Measurements from ENCODE around the gene ONECUT1. TPM values are rescaled to one million over a fixed set of nuclear protein-coding genes. Genes with fewer than 3 reads are reported as not detected.

Gene ONECUT1
- total RNA-seq, 2 experiments from 2014 or later = not detected

DNA sequence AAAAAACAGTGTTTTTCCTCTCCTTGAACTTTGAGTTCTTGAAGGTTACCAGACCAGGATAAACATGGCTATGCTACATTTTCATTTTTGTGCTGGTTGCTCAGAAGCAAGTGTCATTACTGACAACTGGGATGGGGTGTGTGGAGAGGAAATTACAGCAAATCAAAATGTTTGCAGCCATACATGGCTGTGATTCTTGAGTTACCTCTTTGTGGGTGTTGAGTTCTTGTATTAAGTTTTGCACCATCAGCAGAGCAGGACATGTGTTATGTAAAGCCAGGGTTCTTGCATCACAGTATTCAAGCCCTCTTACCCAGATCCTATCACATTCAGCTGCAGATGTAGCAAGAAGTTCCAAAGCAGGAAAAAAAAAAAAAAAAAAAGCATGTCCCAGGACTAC, 57.0 kb downstream of the ONECUT1 start:
- no peaks in the 10 kb centered on the region for H3K27me3 Mint-ChIP-seq
- H3K36me3 Mint-ChIP-seq (ENCODE audit: low read depth) = no peaks in the 10 kb centered on the region
- no peak overlapping the region for H3K27ac Mint-ChIP-seq
- peaks cover 11% of the 10 kb centered on the region for H3K4me1 Mint-ChIP-seq (ENCODE audit: low read depth)
- POLR2A ChIA-PET = no interaction called here
- ATAC-seq (no peak), DNase-seq (no peak)
- CTCF ChIA-PET = interaction anchor here (3.5 to 4.1 kb wide), 3 partner anchors 403 to 476 kb away, joined by 23 to 49 read pairs (median 24); no protein-coding TSS in a partner anchor
- TF ChIP-seq, protein P1, sequence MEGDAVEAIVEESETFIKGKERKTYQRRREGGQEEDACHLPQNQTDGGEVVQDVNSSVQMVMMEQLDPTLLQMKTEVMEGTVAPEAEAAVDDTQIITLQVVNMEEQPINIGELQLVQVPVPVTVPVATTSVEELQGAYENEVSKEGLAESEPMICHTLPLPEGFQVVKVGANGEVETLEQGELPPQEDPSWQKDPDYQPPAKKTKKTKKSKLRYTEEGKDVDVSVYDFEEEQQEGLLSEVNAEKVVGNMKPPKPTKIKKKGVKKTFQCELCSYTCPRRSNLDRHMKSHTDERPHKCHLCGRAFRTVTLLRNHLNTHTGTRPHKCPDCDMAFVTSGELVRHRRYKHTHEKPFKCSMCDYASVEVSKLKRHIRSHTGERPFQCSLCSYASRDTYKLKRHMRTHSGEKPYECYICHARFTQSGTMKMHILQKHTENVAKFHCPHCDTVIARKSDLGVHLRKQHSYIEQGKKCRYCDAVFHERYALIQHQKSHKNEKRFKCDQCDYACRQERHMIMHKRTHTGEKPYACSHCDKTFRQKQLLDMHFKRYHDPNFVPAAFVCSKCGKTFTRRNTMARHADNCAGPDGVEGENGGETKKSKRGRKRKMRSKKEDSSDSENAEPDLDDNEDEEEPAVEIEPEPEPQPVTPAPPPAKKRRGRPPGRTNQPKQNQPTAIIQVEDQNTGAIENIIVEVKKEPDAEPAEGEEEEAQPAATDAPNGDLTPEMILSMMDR (IDR thresholded peaks at IDR 0.05) = no peak
- no peaks in the 10 kb centered on the region for H3K9me3 Mint-ChIP-seq
- no peak overlapping the region for H3K4me3 Mint-ChIP-seq
- intact Hi-C loops (cut with micrococcal nuclease) = no loop called here

DNA sequence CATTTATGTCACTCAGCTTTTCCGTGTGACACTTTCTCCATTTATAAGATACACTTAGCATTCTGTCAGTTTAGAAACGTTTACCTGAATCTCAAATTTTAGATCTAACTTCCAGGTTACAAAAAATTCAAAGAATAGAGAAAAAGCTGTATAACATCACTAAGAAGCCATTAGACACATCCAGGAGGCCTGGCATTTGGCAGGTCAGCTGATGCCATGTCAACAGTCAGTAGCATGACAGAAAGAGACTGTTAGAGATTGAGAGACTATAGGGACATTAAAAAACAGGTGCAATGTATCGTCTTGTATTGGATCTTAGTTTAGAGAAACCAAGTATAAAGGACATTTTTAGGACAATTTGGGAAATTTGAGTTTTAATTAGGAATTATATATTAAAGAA, 57.6 kb downstream of the ONECUT1 start:
- CTCF ChIA-PET = interaction anchor here (1.1 to 4.1 kb wide), 2 partner anchors 476 to 479 kb away, joined by 3 to 24 read pairs; no protein-coding TSS in a partner anchor
- POLR2A ChIA-PET = no interaction called here
- H3K4me1 Mint-ChIP-seq (ENCODE audit: low read depth) = peaks cover 11% of the 10 kb centered on the region
- TF ChIP-seq, protein P1 (IDR thresholded peaks at IDR 0.05) = no peak
- H3K27ac Mint-ChIP-seq = no peak overlapping the region
- no peak for DNase-seq
- H3K27me3 Mint-ChIP-seq = no peaks in the 10 kb centered on the region
- ATAC-seq = no peak
- no peaks in the 10 kb centered on the region for H3K36me3 Mint-ChIP-seq (ENCODE audit: low read depth)
- H3K9me3 Mint-ChIP-seq = no peaks in the 10 kb centered on the region
- H3K4me3 Mint-ChIP-seq = no peak overlapping the region
- intact Hi-C loops (cut with micrococcal nuclease) = no loop called here

DNA sequence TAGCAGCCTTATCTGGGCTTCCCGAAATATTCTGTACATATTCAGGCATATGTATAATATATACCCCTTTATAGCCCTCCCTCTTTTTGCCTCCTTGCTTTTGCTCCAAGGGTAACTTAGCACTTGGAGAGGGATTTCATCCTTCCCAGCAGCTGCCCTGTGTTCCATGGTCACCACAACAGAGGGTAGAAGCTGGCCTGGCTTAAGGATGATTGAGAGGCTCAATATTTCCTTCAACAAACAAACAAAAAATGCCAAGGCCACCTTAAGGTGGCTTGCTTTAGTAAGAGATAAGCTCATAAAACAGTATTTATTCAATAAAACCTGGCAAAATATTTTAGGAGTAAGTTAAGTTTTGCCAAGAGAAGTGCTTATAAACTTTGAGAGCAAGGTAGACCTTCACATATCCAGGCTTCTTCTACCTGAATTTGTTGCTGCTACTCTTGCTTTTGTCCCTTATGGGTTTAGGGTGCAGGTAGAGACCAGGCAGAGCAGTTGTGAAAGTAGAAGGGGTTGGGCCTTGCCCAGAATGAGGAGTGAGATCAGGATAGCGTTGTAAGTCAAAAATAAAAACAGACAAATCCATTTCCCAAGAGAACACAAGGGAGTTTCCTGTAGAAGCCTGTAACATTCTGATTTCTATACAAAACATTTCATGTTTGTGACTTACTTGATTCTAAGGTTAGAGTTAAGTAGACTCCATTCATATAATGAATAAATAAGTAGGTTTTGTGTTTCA, 58.2 kb downstream of the ONECUT1 start:
- DNase-seq = no peak
- peaks cover 11% of the 10 kb centered on the region for H3K4me1 Mint-ChIP-seq (ENCODE audit: low read depth)
- intact Hi-C loops (cut with micrococcal nuclease) = loop anchor here (2.0 kb wide), 1 partner anchor 477 kb away; no protein-coding TSS in a partner anchor
- no peak for ATAC-seq
- H3K27ac Mint-ChIP-seq = no peak overlapping the region
- CTCF ChIA-PET = interaction anchor here (0.8 to 4.1 kb wide), 4 partner anchors 401 to 478 kb away, joined by 3 to 24 read pairs (median 4); no protein-coding TSS in a partner anchor
- H3K9me3 Mint-ChIP-seq = no peaks in the 10 kb centered on the region
- TF ChIP-seq, protein P1 (IDR thresholded peaks at IDR 0.05) = no peak
- no peak overlapping the region for H3K4me3 Mint-ChIP-seq
- POLR2A ChIA-PET = interaction anchor here (0.6 to 1.2 kb wide), 2 partner anchors 56 to 167 kb away, joined by 3 to 5 read pairs; no protein-coding TSS in a partner anchor
- no peaks in the 10 kb centered on the region for H3K36me3 Mint-ChIP-seq (ENCODE audit: low read depth)
- no peaks in the 10 kb centered on the region for H3K27me3 Mint-ChIP-seq

DNA sequence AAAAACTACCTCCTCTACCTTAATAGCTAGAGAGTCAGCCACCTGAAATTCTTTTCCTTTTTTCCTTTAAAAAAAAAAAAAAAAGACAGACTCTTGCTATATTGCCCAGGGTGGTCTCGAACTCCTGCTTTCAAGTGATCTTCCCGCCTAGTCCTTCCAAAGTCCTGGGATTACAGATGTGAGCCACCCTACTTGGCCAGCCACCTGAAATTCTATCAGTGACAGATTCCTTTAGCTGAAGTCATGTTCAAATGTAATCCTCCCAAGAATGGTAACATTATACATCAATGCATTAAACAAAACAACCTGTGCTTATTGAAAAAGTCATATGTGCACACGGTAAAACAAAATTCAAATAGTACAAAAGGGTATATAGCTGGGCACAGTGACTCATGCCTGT, 59.1 kb downstream of the ONECUT1 start:
- ATAC-seq = no peak
- POLR2A ChIA-PET = interaction anchor here (1.2 kb wide), 1 partner anchor 55 kb away, joined by 5 read pairs; no protein-coding TSS in a partner anchor
- Mint-ChIP-seq H3K4me3 (no peak overlapping the region), H3K27me3 (no peaks in the 10 kb centered on the region), H3K9me3 (no peaks in the 10 kb centered on the region), H3K4me1 (ENCODE audit: low read depth) (peaks cover 11% of the 10 kb centered on the region), H3K36me3 (ENCODE audit: low read depth) (no peaks in the 10 kb centered on the region), H3K27ac (no peak overlapping the region)
- DNase-seq = no peak
- TF ChIP-seq, protein P1 (IDR thresholded peaks at IDR 0.05) = no peak
- CTCF ChIA-PET = interaction anchor here (0.8 to 4.1 kb wide), 3 partner anchors 99 to 474 kb away, joined by 3 to 24 read pairs (median 4); no protein-coding TSS in a partner anchor
- intact Hi-C loops (cut with micrococcal nuclease) = loop anchor here (2.0 kb wide), 1 partner anchor 476 kb away; no protein-coding TSS in a partner anchor

DNA sequence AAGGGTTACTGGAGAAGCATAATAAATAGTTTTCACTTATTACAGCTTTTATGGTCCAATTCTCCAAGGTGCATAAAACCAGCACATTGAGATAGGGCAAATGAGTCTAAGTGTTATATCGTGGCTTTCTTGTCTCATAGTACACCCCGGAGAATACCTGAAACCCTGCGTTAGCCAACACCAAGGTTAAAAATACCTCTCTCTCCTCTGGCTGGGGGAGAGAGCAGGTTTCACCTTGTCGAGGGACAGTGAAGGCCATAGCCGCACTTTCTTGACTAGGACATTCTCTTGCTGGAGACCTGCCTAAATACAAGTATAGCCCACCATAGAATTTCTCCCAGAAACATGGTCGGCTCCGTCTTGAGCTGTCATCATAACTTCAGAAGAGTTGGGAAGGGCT, 59.5 kb downstream of the ONECUT1 start:
- ChIA-PET CTCF (interaction anchor here (0.9 to 4.1 kb wide), 2 partner anchors 99 to 474 kb away, joined by 3 to 24 read pairs; no protein-coding TSS in a partner anchor), POLR2A (interaction anchor here (1.2 kb wide), 1 partner anchor 54 kb away, joined by 5 read pairs; no protein-coding TSS in a partner anchor)
- H3K9me3 Mint-ChIP-seq = no peaks in the 10 kb centered on the region
- H3K4me1 Mint-ChIP-seq (ENCODE audit: low read depth) = peaks cover 11% of the 10 kb centered on the region
- H3K4me3 Mint-ChIP-seq = no peak overlapping the region
- H3K36me3 Mint-ChIP-seq (ENCODE audit: low read depth) = no peaks in the 10 kb centered on the region
- H3K27me3 Mint-ChIP-seq = no peaks in the 10 kb centered on the region
- intact Hi-C loops (cut with micrococcal nuclease) = loop anchor here (2.0 kb wide), 1 partner anchor 476 kb away; no protein-coding TSS in a partner anchor
- TF ChIP-seq, protein P1 (IDR thresholded peaks at IDR 0.05) = no peak
- DNase-seq (no peak), ATAC-seq (no peak)
- no peak overlapping the region for H3K27ac Mint-ChIP-seq

Measured in activated CD8-positive, alpha-beta T cell treated with anti-CD3 and anti-CD28 coated beads for 36 hours (primary cell).